Astrocyte (in vitro differentiated cells and primary cell): ENCODE data around the gene ZFAND5. TPM values are rescaled to one million over a fixed set of nuclear protein-coding genes. Genes with fewer than 3 reads are reported as not detected.

Experiments
- DNase-seq: peaks from one replicate; pipeline ENCODE4 v3.0.0-alpha.2; 2010; ENCODE audit warnings: low read depth
- FAIRE-seq: peaks from 2 replicates; lab custom pipeline; 2011; peaks lifted over from hg19 to GRCh38; lab: Jason Lieb, UNC
- H2AFZ ChIP-seq: 2 replicates; pipeline ENCODE4 v1.6.0; 2012; ENCODE audit warnings: low read depth, low read length, inconsistent platforms
- H3K27ac ChIP-seq: 2 replicates; pipeline ENCODE4 v1.5.1; 2011; ENCODE audit warnings: low read depth, low read length, inconsistent platforms
- H3K27me3 ChIP-seq: 2 replicates; pipeline ENCODE4 v1.6.0; 2011; ENCODE audit warnings: low read length, inconsistent platforms; ENCODE audit not compliant: insufficient read depth
- H3K36me3 ChIP-seq: 2 replicates; pipeline ENCODE4 v1.5.1; 2011; ENCODE audit warnings: low read length, inconsistent platforms; ENCODE audit not compliant: insufficient read depth
- H3K4me1 ChIP-seq: 2 replicates; pipeline ENCODE4 v1.5.1; 2011; ENCODE audit warnings: low read length, inconsistent platforms; ENCODE audit not compliant: insufficient read depth
- H3K4me2 ChIP-seq: 2 replicates; pipeline ENCODE4 v1.6.0; 2012; ENCODE audit warnings: low read length, inconsistent platforms
- H3K4me3 ChIP-seq: 2 replicates; pipeline ENCODE4 v1.5.1; 2011; ENCODE audit warnings: low read depth, mild to moderate bottlenecking, low read length, inconsistent platforms; ENCODE audit not compliant: insufficient read depth
- H3K79me2 ChIP-seq: 2 replicates; pipeline ENCODE4 v1.6.0; 2012; ENCODE audit warnings: mild to moderate bottlenecking, low read length, inconsistent platforms; ENCODE audit not compliant: insufficient read depth
- H3K9ac ChIP-seq: 2 replicates; pipeline ENCODE4 v1.6.0; 2012; ENCODE audit warnings: mild to moderate bottlenecking, low read length, inconsistent platforms
- H3K9me3 ChIP-seq: 2 replicates; pipeline ENCODE4 v1.5.1; 2012; ENCODE audit warnings: low read depth, mild to moderate bottlenecking, low read length, inconsistent platforms; ENCODE audit not compliant: insufficient read depth
- H4K20me1 ChIP-seq: 2 replicates; pipeline ENCODE4 v1.6.0; 2012; ENCODE audit warnings: low read length, inconsistent platforms; ENCODE audit not compliant: insufficient read depth
- H3K27ac Mint-ChIP-seq: one replicate; pipeline ENCODE4 v1.8.0; 2021; ENCODE audit warnings: mild to moderate bottlenecking, mixed read lengths; ENCODE audit not compliant: unreplicated experiment
- H3K27me3 Mint-ChIP-seq: one replicate; pipeline ENCODE4 v1.8.0; 2021; ENCODE audit warnings: low read depth, mixed read lengths; ENCODE audit not compliant: unreplicated experiment
- H3K36me3 Mint-ChIP-seq: one replicate; pipeline ENCODE4 v1.8.0; 2021; ENCODE audit warnings: low read depth, mixed read lengths; ENCODE audit not compliant: unreplicated experiment
- H3K4me1 Mint-ChIP-seq: one replicate; pipeline ENCODE4 v1.8.0; 2021; ENCODE audit warnings: low read depth, mixed read lengths; ENCODE audit not compliant: unreplicated experiment
- H3K4me3 Mint-ChIP-seq: one replicate; pipeline ENCODE4 v1.8.0; 2021; ENCODE audit warnings: mild to moderate bottlenecking, moderate library complexity, mixed read lengths; ENCODE audit not compliant: unreplicated experiment
- H3K9me3 Mint-ChIP-seq: one replicate; pipeline ENCODE4 v1.8.0; 2021; ENCODE audit warnings: mild to moderate bottlenecking, mixed read lengths; ENCODE audit not compliant: unreplicated experiment
- EZH2 ChIP-seq: IDR thresholded peaks from 2 replicates; pipeline ENCODE4 v1.6.1; 2012; ENCODE audit warnings: mild to moderate bottlenecking, low read length, inconsistent platforms; ENCODE audit not compliant: insufficient read depth
- total RNA-seq: library from RNA; stranded (reverse); gene quantifications from 2 replicates; pipeline ENCODE4 v1.2.1, GENCODE V29; 2021
- TF ChIP-seq, protein P1 (sequence below): IDR thresholded peaks from 2 replicates; pipeline ENCODE4 v1.5.1; 2011; ENCODE audit warnings: low read depth, mild to moderate bottlenecking, inconsistent platforms, low read length, moderate library complexity; ENCODE audit not compliant: insufficient read depth

Gene ZFAND5
- total RNA-seq, 1 donor from 2014 or later: 181 TPM

DNA sequence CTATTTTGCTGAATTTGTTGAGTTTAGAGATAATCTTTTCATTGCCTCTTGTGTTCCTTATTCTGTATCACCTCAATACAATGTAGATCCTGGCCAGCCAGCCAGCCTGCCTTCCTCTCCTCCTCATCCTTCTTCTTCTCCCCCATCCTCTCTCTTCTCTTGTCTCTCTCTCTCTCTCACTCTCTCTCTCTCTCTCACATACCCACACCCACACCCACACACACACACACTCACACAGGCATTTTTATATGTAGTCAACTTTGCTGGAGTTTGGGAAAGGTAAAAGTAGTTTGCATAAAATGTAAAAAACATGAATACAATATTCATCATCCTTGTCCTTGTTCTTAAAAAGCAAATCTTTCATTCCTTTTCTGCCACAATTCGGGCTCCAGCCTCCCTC is 60.5 kb downstream of the ZFAND5 start:
- Mint-ChIP-seq H3K27ac (no peak overlapping the region), H3K4me1 (peaks cover 5% of the 10 kb centered on the region), H3K9me3 (peaks cover 2% of the 10 kb centered on the region), H3K4me3 (no peak overlapping the region), H3K27me3 (no peaks in the 10 kb centered on the region), H3K36me3 (peaks cover 2% of the 10 kb centered on the region)
- H3K79me2 ChIP-seq: no peaks in the 10 kb centered on the region
- no peak overlapping the region for H3K4me3 ChIP-seq
- no peak overlapping the region for H3K27ac ChIP-seq
- DNase-seq (no peak), FAIRE-seq (no peak)
- H3K4me1 ChIP-seq: no peaks in the 10 kb centered on the region
- no peaks in the 10 kb centered on the region for H4K20me1 ChIP-seq
- no peaks in the 10 kb centered on the region for H3K36me3 ChIP-seq
- no peaks in the 10 kb centered on the region for H3K27me3 ChIP-seq
- H3K9me3 ChIP-seq: no peaks in the 10 kb centered on the region
- H2AFZ ChIP-seq: no peak overlapping the region
- H3K9ac ChIP-seq: no peak overlapping the region
- peak overlapping the region; percentile 22 for H3K4me2 ChIP-seq
- TF ChIP-seq, protein P1, sequence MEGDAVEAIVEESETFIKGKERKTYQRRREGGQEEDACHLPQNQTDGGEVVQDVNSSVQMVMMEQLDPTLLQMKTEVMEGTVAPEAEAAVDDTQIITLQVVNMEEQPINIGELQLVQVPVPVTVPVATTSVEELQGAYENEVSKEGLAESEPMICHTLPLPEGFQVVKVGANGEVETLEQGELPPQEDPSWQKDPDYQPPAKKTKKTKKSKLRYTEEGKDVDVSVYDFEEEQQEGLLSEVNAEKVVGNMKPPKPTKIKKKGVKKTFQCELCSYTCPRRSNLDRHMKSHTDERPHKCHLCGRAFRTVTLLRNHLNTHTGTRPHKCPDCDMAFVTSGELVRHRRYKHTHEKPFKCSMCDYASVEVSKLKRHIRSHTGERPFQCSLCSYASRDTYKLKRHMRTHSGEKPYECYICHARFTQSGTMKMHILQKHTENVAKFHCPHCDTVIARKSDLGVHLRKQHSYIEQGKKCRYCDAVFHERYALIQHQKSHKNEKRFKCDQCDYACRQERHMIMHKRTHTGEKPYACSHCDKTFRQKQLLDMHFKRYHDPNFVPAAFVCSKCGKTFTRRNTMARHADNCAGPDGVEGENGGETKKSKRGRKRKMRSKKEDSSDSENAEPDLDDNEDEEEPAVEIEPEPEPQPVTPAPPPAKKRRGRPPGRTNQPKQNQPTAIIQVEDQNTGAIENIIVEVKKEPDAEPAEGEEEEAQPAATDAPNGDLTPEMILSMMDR: no peak
- TF ChIP-seq EZH2: no peak

Other genes starting within 250 kb of the ZFAND5 start
- gene GDA, start 215.8 kb downstream of the ZFAND5 start, total RNA-seq: not detected in 2 replicates
- 0.10 TPM in 1 of 2 replicates, not detected in the other for gene TMC1, start 156.4 kb upstream of the ZFAND5 start, total RNA-seq